ENCODE measurements around the gene LDB1. TPM values are rescaled to one million over a fixed set of nuclear protein-coding genes. Genes with fewer than 3 reads are reported as not detected.

The LDB1 gene
- total RNA-seq, 1 experiment from 2014 or later: 63.9 TPM

DNA sequence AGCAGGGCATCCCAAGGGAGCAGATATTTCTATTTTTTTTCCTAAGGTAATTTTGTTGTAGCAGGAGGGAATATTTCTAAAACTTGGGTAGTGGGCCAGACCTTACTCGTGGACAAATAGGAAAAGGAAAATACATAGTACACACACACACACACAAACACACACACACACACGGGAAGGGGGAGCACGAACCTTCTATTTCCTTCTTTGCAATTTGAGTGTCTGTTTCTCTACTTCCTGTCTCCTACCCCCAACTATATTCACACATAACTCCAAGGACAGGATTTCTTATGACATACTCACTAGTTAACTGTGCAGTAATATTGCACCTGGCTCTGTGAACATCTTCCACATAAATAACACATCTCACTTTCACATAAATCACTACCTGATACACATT lies 4.4 kb downstream of the LDB1 start:
- Histone ChIP-seq H2AFZ (ENCODE audit: low read depth, low read length, poor library complexity, severe bottlenecking) (no peak overlapping the region), H3K36me3 (ENCODE audit: control insufficient read depth in 1 of 2, insufficient read depth in 2 of 2, low read length in 2 of 2) (peaks cover 6 to 8% of the 10 kb centered on the region in 2 experiments), H3K79me2 (ENCODE audit: insufficient read depth, low read length) (peaks cover 77% of the 10 kb centered on the region), H4K20me1 (ENCODE audit: insufficient read depth) (no peaks in the 10 kb centered on the region; the same call in 1 of the 2 replicates), H3K9me2 (ENCODE audit: insufficient read depth) (no peaks in the 10 kb centered on the region), H3K9ac (ENCODE audit: low read length) (peak overlapping the region; percentile 86; the same call in 1 of the 2 replicates), H3K9me3 (ENCODE audit: control insufficient read depth in 1 of 2, insufficient read depth in 1 of 2, low read depth in 1 of 2, low read length in 2 of 2) (no peaks in the 10 kb centered on the region), H3K27me3 (ENCODE audit: insufficient read depth, low read length) (no peaks in the 10 kb centered on the region), H3K4me1 (ENCODE audit: control insufficient read depth in 1 of 2, insufficient read depth in 2 of 2, low read length in 2 of 2) (peaks cover 60 to 72% of the 10 kb centered on the region in 2 experiments), H3K4me3 (replicated peaks in 1 of 2; ENCODE audit: low read depth in 1 of 2, low read length in 2 of 2) (no peak overlapping the region), H3K4me2 (ENCODE audit: low read length) (peak overlapping the region; percentile 94), H3K27ac (ENCODE audit: low read depth, low read length) (peak overlapping the region; percentile 53; the same call in 1 of the 2 replicates)
- POLR2A ChIA-PET: interaction anchor here (1.0 to 1.3 kb wide), 4 partner anchors 13 to 58 kb away, joined by 4 to 5 read pairs (median 4); no protein-coding TSS in a partner anchor
- RAD21 ChIA-PET (ENCODE audit: low non-redundant PET in 1 of 2, low total read pairs in 2 of 2, uncharacterized antibody in 2 of 2, unreplicated experiment in 2 of 2): no interaction called here
- TF ChIP-seq CBX3 (IDR thresholded peaks at IDR 0.05; ENCODE audit: low read depth) (no peak), YY1 (IDR thresholded peaks at IDR 0.05; ENCODE audit: extremely low read depth, insufficient replicate concordance, low read depth, low read length) (no peak), JUND (IDR thresholded peaks at IDR 0.05) (no peak), SRF (IDR thresholded peaks at IDR 0.05; ENCODE audit: low read depth) (no peak), ELF1 (IDR thresholded peaks at IDR 0.05; ENCODE audit: borderline replicate concordance, low read depth) (no peak), POLR2AphosphoS5 (IDR thresholded peaks at IDR 0.05; ENCODE audit: low read depth, low read length) (no peak), FOSL1 (IDR thresholded peaks at IDR 0.05; ENCODE audit: low read depth) (no peak)
- TF ChIP-seq, protein P1, sequence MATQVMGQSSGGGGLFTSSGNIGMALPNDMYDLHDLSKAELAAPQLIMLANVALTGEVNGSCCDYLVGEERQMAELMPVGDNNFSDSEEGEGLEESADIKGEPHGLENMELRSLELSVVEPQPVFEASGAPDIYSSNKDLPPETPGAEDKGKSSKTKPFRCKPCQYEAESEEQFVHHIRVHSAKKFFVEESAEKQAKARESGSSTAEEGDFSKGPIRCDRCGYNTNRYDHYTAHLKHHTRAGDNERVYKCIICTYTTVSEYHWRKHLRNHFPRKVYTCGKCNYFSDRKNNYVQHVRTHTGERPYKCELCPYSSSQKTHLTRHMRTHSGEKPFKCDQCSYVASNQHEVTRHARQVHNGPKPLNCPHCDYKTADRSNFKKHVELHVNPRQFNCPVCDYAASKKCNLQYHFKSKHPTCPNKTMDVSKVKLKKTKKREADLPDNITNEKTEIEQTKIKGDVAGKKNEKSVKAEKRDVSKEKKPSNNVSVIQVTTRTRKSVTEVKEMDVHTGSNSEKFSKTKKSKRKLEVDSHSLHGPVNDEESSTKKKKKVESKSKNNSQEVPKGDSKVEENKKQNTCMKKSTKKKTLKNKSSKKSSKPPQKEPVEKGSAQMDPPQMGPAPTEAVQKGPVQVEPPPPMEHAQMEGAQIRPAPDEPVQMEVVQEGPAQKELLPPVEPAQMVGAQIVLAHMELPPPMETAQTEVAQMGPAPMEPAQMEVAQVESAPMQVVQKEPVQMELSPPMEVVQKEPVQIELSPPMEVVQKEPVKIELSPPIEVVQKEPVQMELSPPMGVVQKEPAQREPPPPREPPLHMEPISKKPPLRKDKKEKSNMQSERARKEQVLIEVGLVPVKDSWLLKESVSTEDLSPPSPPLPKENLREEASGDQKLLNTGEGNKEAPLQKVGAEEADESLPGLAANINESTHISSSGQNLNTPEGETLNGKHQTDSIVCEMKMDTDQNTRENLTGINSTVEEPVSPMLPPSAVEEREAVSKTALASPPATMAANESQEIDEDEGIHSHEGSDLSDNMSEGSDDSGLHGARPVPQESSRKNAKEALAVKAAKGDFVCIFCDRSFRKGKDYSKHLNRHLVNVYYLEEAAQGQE (IDR thresholded peaks at IDR 0.05; ENCODE audit: low read depth): no peak
- no TSS peak for BruUV-seq (replicated peaks)
- DNase-seq (ENCODE audit: low read depth, low spot score): no peak
- CTCF ChIA-PET: interaction anchor here (1.5 kb wide), 1 partner anchor 275 kb away, joined by 4 read pairs; no protein-coding TSS in a partner anchor
- intact Hi-C loops (cut with micrococcal nuclease): no loop called here
- no peak for ATAC-seq

Measured in HCT116 (cell line).